Psoas muscle (tissue), 8 donors: Measurements from ENCODE around the gene SLC41A3. TPM values are rescaled to one million over a fixed set of nuclear protein-coding genes. Genes with fewer than 3 reads are reported as not detected.
"Not testable (repeated sequence)": the region's sequence is repeated elsewhere in the genome, so short reads cannot be mapped to it uniquely, and the experiment has no call there.

ENCODE experiments used
- ATAC-seq, 4 donors: fragments of 200-7000 bp; cut with Tn5 transposase; one replicate each; pipeline ENCODE4 v1.9.1; 2020; ENCODE audit warnings: moderate library complexity in 3 of 4, mild to moderate bottlenecking in 2 of 4
- DNase-seq, 2 donors: peaks; one replicate each; pipeline ENCODE4 v3.0.0-alpha.2; 2020
- H3K27ac ChIP-seq: fragments of 200-600 bp; one replicate; pipeline ENCODE4 v1.8.0; 2022
- H3K27me3 ChIP-seq, 3 donors: fragments of 200-600 bp in 1 of 3; one replicate each; pipeline versions ENCODE4 v1.6.1 to v1.8.0; 2013 to 2022; ENCODE audit warnings: low read length in 2 of 3, mild to moderate bottlenecking in 2 of 3, moderate library complexity in 1 of 3; ENCODE audit not compliant: insufficient read depth in 3 of 3
- H3K36me3 ChIP-seq, 2 donors: fragments of 200-600 bp in 1 of 2; one replicate each; pipeline versions ENCODE4 v1.6.1 to v1.8.0; 2013 to 2022; ENCODE audit warnings: low read depth in 1 of 2, mild to moderate bottlenecking in 1 of 2, moderate library complexity in 1 of 2; ENCODE audit not compliant: insufficient read depth in 1 of 2
- H3K4me1 ChIP-seq: fragments of 200-600 bp; one replicate; pipeline ENCODE4 v1.8.0; 2022
- H3K4me3 ChIP-seq: fragments of 200-600 bp; one replicate; pipeline ENCODE4 v1.8.0; 2022; ENCODE audit warnings: mild to moderate bottlenecking
- H3K9me3 ChIP-seq: fragments of 200-600 bp; one replicate; pipeline ENCODE4 v1.8.0; 2022
- CTCF ChIP-seq: fragments of 200-600 bp; IDR thresholded peaks from one replicate; pipeline ENCODE4 v1.8.0; 2022; ENCODE audit warnings: antibody characterized with exemption
- WGBS, 3 donors: extraction: QIAGEN DNeasy Blood & Tissue Kit; methylation state at CpG; one replicate each; pipeline versions ENCODE4 v1.1.6 to v1.1.7; 2013; 5-methylcytosine and 5-hydroxymethylcytosine counted together
- intact Hi-C, 2 donors: fragments of 100-400 bp; cut with DNase I; formaldehyde crosslinking; loops; one replicate each; pipeline versions ENCODE4 v1.11.0 to v1.14.2; 2022
- polyA plus RNA-seq, 3 donors: library from polyadenylated mRNA; stranded (reverse); fragments of 200-250 nt; gene quantifications; one replicate each; pipeline ENCODE4 v1.2.3, GENCODE V29; 2013
- total RNA-seq, 4 donors: library from RNA; stranded (reverse); fragmentation: NEBNext Ultra II Directional in 2 of 4; extraction: Animal tissue kit (Norgen Biotek cat#: 25700) in 2 of 4; gene quantifications; one replicate each; pipeline versions ENCODE4 v1.2.1 to v1.2.4, GENCODE V29; 2021 to 2023
- donor health status: healthy with polysubstance abuse.
- donor health status: DM: no; HTN: no; CAD: no; lungs with moderate emphysema.
- donor health status: Bipolar disorder and iron deficiency.
- donor health status: healthy.
- donor health status: DM: yes; HTN: yes; CAD: no.
- donor health status: DM: no; HTN: no; CAD: no.
- donor health status: DM: no; HTN: no; CAD: no.
- donor health status: DM: yes; HTN: yes; CAD: no.

SLC41A3 gene
- total and polyA plus RNA-seq, 7 donors = 28.7 to 58.9 (median 37.5) TPM

GRCh38 chr3:126003447-126004190 lies 80.3 kb downstream of the SLC41A3 start:
- Histone ChIP-seq H3K4me1 (peaks cover 3% of the 10 kb centered on the region), H3K9me3 (no peaks in the 10 kb centered on the region), H3K36me3 (peaks cover 0 to 34% of the 10 kb centered on the region in 2 donors), H3K4me3 (no peak overlapping the region), H3K27ac (no peak overlapping the region), H3K27me3 (no peaks in the 10 kb centered on the region)
- ATAC-seq (no peak), DNase-seq (no peak)
- WGBS, 3 donors = 54 to 74% (median 61%) methylated on average over 10 of the region's 10 CpGs
- intact Hi-C loops = no loop called here
- TF ChIP-seq CTCF = no peak

GRCh38 chr3:126002189-126002588 lies 81.7 kb downstream of the SLC41A3 start:
- Histone ChIP-seq H3K27ac (no peak overlapping the region), H3K4me1 (peaks cover 3% of the 10 kb centered on the region), H3K27me3 (no peaks in the 10 kb centered on the region), H3K9me3 (no peaks in the 10 kb centered on the region), H3K4me3 (no peak overlapping the region), H3K36me3 (peaks cover 0 to 20% of the 10 kb centered on the region in 2 donors)
- no peak for DNase-seq
- no peak for TF ChIP-seq CTCF
- ATAC-seq = no peak
- intact Hi-C loops = no loop called here

DNA sequence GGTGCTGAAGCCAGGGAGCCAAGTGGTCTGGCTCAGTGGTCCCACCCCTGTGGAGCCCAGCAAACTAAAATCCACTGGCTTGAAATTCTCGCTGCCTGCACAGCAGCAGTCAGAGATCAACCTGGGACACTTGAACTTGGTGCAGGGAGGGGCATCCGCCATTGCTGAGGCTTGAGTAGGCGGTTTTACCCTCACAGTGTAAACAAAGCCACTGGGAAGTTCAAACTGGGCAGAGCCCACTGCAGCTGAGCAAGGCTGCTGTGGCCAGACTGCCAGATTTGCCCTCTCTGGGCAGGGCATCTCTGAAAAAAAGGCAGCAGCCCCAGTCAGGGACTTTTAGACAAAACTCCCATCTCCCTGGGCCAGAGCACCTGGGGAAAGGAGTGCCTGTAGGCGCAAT lies 87.2 kb downstream of the SLC41A3 start:
- DNase-seq, H3K4me1 ChIP-seq, H3K27ac ChIP-seq, H3K27me3 ChIP-seq, H3K36me3 ChIP-seq, H3K9me3 ChIP-seq, ATAC-seq, intact Hi-C loops, H3K4me3 ChIP-seq: not testable (repeated sequence)
- 91 to 95% (median 93%) methylated on average over 4 of the region's 4 CpGs for WGBS, 3 donors

- no peak for TF ChIP-seq CTCF
- H3K4me1 ChIP-seq = peaks cover 13% of the 10 kb centered on the region
- 1 to 38% (median 27%) methylated on average over 52 of the region's 52 CpGs for WGBS, 3 donors
- intact Hi-C loops = loop anchor here in 1 of 2 donors (5.0 kb wide), 1 partner anchor 92 kb away; the partner anchor contains the start of gene SLC41A3
- ATAC-seq (peak; percentile 96 to 99 (median 98)), DNase-seq (peak; percentile 87 to 92)
- peak overlapping the region; percentile 76 for H3K4me3 ChIP-seq
- H3K9me3 ChIP-seq = no peaks in the 10 kb centered on the region
- no peaks in the 10 kb centered on the region for H3K36me3 ChIP-seq
- no peaks in the 10 kb centered on the region for H3K27me3 ChIP-seq
- H3K27ac ChIP-seq = peak overlapping the region; percentile 78
These were observed 93.5 kb downstream of the SLC41A3 start for GRCh38 chr3:125990253-125990970.

- not testable (repeated sequence) for H3K9me3 ChIP-seq, H3K27ac ChIP-seq, H3K36me3 ChIP-seq, H3K4me1 ChIP-seq, DNase-seq, ATAC-seq, H3K4me3 ChIP-seq, H3K27me3 ChIP-seq
- intact Hi-C loops = loop anchor here in 1 of 2 donors (10.0 kb wide), 1 partner anchor 200 kb away; the partner anchor contains the start of gene ALDH1L1
- WGBS, 3 donors = 73 to 80% (median 73%) methylated on average over 2 of the region's 2 CpGs
These were observed 99.0 kb downstream of the SLC41A3 start for GRCh38 chr3:125984951-125985350.

DNA sequence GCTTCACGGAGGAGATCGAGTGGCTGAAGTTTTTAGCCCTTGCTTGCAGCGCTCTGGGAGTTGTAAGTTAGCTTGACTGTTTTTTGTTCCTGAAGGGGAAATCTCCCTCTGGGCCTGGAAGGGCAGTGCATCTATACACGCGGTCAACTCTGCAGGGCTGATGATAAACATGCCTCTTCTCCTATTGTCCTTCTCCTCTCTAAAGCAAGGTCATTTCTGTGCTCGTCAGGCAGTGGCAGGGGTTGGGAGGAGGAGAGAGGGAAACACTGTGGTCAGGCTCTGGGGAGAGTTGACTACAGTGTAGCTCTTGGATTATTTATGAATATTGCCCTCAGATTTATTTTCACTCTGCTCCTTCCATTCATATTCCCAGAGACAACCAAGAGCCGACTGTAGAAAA lies 106.8 kb downstream of the SLC41A3 start:
- H3K9me3 ChIP-seq, DNase-seq, H3K36me3 ChIP-seq, H3K27me3 ChIP-seq, H3K27ac ChIP-seq, intact Hi-C loops, H3K4me1 ChIP-seq, ATAC-seq, H3K4me3 ChIP-seq: not testable (repeated sequence)
- 39 to 56% (median 48%) methylated on average over 3 to 4 of the region's 7 CpGs for WGBS, 3 donors

DNA sequence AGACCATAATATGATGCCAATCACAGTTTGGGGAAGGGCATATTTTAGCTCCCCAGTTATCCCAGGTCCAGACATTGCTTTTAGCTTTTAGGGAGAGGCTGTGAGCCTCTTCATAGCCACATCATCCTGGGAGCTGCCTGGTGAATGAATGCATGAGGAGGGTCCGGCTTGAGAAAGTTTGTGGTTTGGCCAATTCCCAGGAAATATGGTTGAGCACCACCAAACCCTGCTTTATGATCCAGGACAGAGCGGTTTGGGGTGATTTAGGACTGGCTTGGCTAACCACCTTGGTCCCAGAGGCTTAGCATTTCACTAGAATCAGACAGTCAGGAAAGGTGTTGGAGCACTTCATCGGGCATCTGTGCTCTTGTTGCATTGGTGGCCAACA lies 107.9 kb downstream of the SLC41A3 start:
- H3K4me1 ChIP-seq, H3K27ac ChIP-seq, DNase-seq, H3K36me3 ChIP-seq, H3K4me3 ChIP-seq, intact Hi-C loops, H3K9me3 ChIP-seq, H3K27me3 ChIP-seq, ATAC-seq: not testable (repeated sequence)
- 87 to 91% (median 87%) methylated on average over 2 to 3 of the region's 3 CpGs for WGBS, 3 donors

- H3K9me3 ChIP-seq, DNase-seq, H3K4me3 ChIP-seq, H3K27ac ChIP-seq, H3K36me3 ChIP-seq, H3K27me3 ChIP-seq, H3K4me1 ChIP-seq, intact Hi-C loops, ATAC-seq: not testable (repeated sequence)
- 60 to 73% (median 63%) methylated on average over 9 of the region's 9 CpGs for WGBS, 3 donors
These were observed 108.5 kb downstream of the SLC41A3 start for GRCh38 chr3:125975245-125976002.
